Activated naive CD4-positive, alpha-beta T cell treated with Interleukin-2 at 50 U/mL for 16 hours (primary cell): ENCODE data around the gene ARMH1.
A peak's percentile ranks its signal among the peaks of the same experiment; 100 is the strongest.
"Not testable (repeated sequence)": the region's sequence is repeated elsewhere in the genome, so short reads cannot be mapped to it uniquely, and the experiment has no call there.

Source experiments
- DNase-seq: peaks from one replicate; pipeline ENCODE4 v3.0.0-alpha.2; 2020

ARMH1 gene

GRCh38 chr1:44724296-44724954 is 49.9 kb downstream of the ARMH1 start:
- no peak for DNase-seq

- DNase-seq: no peak
Observed at GRCh38 chr1:44724955-44725698, 50.6 kb downstream of the ARMH1 start.

GRCh38 chr1:44730741-44731512 is 56.4 kb downstream of the ARMH1 start, which contains the start of gene RNU5D-1:
Gene RNU5D-1, minus strand, starts transcription at chr1:44731170.
- peak; percentile 95 for DNase-seq

GRCh38 chr1:44733365-44733764 is 58.9 kb downstream of the ARMH1 start:
- no peak for DNase-seq

- DNase-seq: no peak
Observed at GRCh38 chr1:44733784-44734183, 59.3 kb downstream of the ARMH1 start.

GRCh38 chr1:44735992-44736391 is 61.5 kb downstream of the ARMH1 start:
- no peak for DNase-seq

GRCh38 chr1:44738953-44739306 is 64.4 kb downstream of the ARMH1 start:
- DNase-seq: not testable (repeated sequence)

GRCh38 chr1:44739307-44740178 is 65.0 kb downstream of the ARMH1 start, which contains the start of gene KIF2C:
Gene KIF2C, plus strand, starts transcription at chr1:44739837. Its CDS starts 96 bp downstream, at chr1:44739933.
- peak; percentile 99 for DNase-seq

GRCh38 chr1:44740179-44740617 is 65.7 kb downstream of the ARMH1 start:
- no peak for DNase-seq

- DNase-seq: no peak
Observed at GRCh38 chr1:44743211-44743610, 68.7 kb downstream of the ARMH1 start.

- no peak for DNase-seq
Observed at GRCh38 chr1:44747878-44748277, 73.4 kb downstream of the ARMH1 start.

GRCh38 chr1:44757420-44757819 is 82.9 kb downstream of the ARMH1 start:
- no peak for DNase-seq

- DNase-seq: no peak
Observed at GRCh38 chr1:44759077-44759476, 84.6 kb downstream of the ARMH1 start.

- no peak for DNase-seq
Observed at GRCh38 chr1:44760876-44761275, 86.4 kb downstream of the ARMH1 start.

GRCh38 chr1:44766421-44766820 is 91.9 kb downstream of the ARMH1 start:
- not testable (repeated sequence) for DNase-seq
